Upper lobe of left lung (tissue), 4 donors: ENCODE results near the gene GATA5.

Experiments used
- EP300 ChIP-seq, 4 donors: sonication (generic); formaldehyde crosslinking; IDR thresholded peaks; one replicate each; pipeline ENCODE4 v1.5.1; 2017; ENCODE audit warnings: antibody characterized with exemption in 4 of 4, control low read depth in 2 of 4
- POLR2A ChIP-seq, 4 donors: fragments of 450-650 bp; IDR thresholded peaks; one replicate each; pipeline ENCODE4 v1.5.1; 2016 to 2017; ENCODE audit warnings: antibody characterized with exemption in 4 of 4, mild to moderate bottlenecking in 2 of 4
- POLR2AphosphoS5 ChIP-seq, 2 donors: sonication (generic); formaldehyde crosslinking; IDR thresholded peaks; one replicate each; pipeline ENCODE4 v1.5.1; 2017; ENCODE audit warnings: antibody characterized with exemption in 2 of 2
- TF ChIP-seq, protein P1 (sequence below), 6 experiments: fragments of 450-650 bp in 4 of 6; fragments of 200-600 bp in 2 of 6; sonication (generic) in 2 of 6; IDR thresholded peaks; one replicate each; pipeline ENCODE4 v1.5.1; 2016 to 2019; ENCODE audit warnings: antibody characterized with exemption in 6 of 6

DNA sequence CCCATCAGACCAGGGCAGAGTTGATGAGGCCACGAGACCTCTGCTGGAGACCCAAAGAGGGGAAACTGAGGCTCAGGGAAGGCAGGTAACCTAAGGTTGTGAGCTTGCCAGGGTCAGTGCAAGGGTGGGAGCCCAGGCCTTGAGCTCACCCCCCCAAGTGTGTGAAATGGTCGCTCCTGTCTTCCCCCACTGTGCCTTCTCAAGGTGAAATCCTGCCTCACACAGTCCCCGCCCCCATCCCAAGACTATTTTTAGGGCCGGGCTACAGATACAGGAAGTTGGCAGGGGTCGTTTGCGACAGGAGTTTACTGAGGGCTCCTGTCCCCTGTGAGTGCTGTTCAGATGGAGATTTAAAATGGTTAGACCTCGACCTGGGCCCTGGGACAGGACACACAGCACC lies 18.7 kb upstream of the GATA5 start:
- TF ChIP-seq, protein P1, sequence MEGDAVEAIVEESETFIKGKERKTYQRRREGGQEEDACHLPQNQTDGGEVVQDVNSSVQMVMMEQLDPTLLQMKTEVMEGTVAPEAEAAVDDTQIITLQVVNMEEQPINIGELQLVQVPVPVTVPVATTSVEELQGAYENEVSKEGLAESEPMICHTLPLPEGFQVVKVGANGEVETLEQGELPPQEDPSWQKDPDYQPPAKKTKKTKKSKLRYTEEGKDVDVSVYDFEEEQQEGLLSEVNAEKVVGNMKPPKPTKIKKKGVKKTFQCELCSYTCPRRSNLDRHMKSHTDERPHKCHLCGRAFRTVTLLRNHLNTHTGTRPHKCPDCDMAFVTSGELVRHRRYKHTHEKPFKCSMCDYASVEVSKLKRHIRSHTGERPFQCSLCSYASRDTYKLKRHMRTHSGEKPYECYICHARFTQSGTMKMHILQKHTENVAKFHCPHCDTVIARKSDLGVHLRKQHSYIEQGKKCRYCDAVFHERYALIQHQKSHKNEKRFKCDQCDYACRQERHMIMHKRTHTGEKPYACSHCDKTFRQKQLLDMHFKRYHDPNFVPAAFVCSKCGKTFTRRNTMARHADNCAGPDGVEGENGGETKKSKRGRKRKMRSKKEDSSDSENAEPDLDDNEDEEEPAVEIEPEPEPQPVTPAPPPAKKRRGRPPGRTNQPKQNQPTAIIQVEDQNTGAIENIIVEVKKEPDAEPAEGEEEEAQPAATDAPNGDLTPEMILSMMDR (IDR thresholded peaks at IDR 0.05), result no peak
- no peak for TF ChIP-seq POLR2A (IDR thresholded peaks at IDR 0.05)
- TF ChIP-seq EP300 (IDR thresholded peaks at IDR 0.05), result no peak
- TF ChIP-seq POLR2AphosphoS5 (IDR thresholded peaks at IDR 0.05), result no peak
